ENCODE data around the gene AHRR.

AHRR gene

DNA sequence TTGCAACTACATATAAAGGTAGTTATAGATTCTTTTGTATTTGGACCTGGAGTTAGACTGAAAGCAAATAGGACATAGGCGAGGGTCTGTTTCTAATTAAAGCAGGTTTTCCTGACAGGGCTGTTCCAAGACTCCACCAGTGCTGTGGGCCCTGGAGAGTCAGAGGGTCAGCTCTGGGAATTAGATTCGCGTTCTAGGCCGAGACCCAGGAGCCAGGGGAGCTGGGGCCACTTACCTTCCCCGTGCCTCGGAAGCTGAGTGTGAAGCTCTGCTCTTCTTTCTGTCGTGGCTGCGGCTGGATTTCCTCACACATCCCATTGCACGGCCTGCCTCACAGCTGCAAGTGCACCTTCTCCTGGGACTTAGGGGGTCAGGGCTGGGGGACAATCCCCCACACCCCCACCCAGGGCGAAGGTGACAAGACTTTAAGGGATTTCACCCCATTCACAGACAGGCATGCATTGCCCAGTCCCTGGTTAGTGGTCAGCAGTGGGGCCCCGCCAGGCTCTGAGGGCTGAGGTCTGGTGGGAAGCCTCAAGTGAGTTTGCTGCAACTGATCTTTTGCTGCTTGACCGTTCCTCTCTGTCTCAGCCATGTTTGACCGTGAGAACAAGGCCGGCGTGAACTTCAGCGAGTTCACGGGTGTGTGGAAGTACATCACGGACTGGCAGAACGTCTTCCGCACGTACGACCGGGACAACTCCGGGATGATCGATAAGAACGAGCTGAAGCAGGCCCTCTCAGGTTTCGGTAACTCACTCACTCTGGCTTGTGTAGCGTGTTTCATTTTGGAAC is 15.3 kb upstream of the AHRR start:
- TF ChIP-seq TAF1 (IDR thresholded peaks at IDR 0.05; ENCODE audit: low read depth) (no peak), CEBPB (IDR thresholded peaks at IDR 0.05) (no peak), RAD21 (IDR thresholded peaks at IDR 0.05; ENCODE audit: low read depth) (no peak), CREB1 (IDR thresholded peaks at IDR 0.05; ENCODE audit: low read depth) (no peak), ZBTB7A (IDR thresholded peaks at IDR 0.05; ENCODE audit: low read depth) (no peak), NFIC (IDR thresholded peaks at IDR 0.05) (no peak), FOXM1 (IDR thresholded peaks at IDR 0.05; ENCODE audit: borderline replicate concordance, low read depth) (no peak), TEAD4 (IDR thresholded peaks at IDR 0.05) (no peak), YY1 (IDR thresholded peaks at IDR 0.05; ENCODE audit: low read depth) (no peak), EP300 (IDR thresholded peaks at IDR 0.05; ENCODE audit: borderline replicate concordance) (no peak), TCF12 (IDR thresholded peaks at IDR 0.05; ENCODE audit: low read depth) (no peak), EGR1 (IDR thresholded peaks at IDR 0.05) (no peak)
- TF ChIP-seq, protein P1, sequence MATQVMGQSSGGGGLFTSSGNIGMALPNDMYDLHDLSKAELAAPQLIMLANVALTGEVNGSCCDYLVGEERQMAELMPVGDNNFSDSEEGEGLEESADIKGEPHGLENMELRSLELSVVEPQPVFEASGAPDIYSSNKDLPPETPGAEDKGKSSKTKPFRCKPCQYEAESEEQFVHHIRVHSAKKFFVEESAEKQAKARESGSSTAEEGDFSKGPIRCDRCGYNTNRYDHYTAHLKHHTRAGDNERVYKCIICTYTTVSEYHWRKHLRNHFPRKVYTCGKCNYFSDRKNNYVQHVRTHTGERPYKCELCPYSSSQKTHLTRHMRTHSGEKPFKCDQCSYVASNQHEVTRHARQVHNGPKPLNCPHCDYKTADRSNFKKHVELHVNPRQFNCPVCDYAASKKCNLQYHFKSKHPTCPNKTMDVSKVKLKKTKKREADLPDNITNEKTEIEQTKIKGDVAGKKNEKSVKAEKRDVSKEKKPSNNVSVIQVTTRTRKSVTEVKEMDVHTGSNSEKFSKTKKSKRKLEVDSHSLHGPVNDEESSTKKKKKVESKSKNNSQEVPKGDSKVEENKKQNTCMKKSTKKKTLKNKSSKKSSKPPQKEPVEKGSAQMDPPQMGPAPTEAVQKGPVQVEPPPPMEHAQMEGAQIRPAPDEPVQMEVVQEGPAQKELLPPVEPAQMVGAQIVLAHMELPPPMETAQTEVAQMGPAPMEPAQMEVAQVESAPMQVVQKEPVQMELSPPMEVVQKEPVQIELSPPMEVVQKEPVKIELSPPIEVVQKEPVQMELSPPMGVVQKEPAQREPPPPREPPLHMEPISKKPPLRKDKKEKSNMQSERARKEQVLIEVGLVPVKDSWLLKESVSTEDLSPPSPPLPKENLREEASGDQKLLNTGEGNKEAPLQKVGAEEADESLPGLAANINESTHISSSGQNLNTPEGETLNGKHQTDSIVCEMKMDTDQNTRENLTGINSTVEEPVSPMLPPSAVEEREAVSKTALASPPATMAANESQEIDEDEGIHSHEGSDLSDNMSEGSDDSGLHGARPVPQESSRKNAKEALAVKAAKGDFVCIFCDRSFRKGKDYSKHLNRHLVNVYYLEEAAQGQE (IDR thresholded peaks at IDR 0.05; ENCODE audit: low read depth) = no peak
- TF ChIP-seq, protein P2, sequence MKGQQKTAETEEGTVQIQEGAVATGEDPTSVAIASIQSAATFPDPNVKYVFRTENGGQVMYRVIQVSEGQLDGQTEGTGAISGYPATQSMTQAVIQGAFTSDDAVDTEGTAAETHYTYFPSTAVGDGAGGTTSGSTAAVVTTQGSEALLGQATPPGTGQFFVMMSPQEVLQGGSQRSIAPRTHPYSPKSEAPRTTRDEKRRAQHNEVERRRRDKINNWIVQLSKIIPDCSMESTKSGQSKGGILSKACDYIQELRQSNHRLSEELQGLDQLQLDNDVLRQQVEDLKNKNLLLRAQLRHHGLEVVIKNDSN (IDR thresholded peaks at IDR 0.05) = no peak
- TF ChIP-seq, protein P3, sequence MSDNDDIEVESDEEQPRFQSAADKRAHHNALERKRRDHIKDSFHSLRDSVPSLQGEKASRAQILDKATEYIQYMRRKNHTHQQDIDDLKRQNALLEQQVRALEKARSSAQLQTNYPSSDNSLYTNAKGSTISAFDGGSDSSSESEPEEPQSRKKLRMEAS (IDR thresholded peaks at IDR 0.05) = no peak

DNA sequence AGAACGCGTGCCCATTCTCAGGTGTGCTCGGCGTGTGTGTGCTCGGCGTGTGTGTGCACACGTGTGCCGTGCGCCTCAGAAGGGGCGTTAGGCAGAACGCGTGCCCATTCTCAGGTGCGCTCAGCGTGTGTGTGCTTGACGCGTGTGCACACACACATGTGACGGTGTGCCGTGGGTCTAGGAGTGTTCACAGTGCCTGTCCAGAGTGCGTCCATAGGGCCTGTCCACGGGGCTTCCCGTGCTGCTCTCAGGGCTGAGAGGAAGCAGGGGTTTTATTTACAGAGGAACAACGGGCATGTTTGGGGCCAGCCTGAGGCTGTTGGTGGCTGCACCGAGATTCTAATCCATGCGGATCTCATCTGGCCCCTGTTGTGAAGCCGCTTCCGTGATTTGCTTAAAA is 14.2 kb upstream of the AHRR start:
- no peak for TF ChIP-seq TEAD4 (IDR thresholded peaks at IDR 0.05)
- TF ChIP-seq TCF12 (IDR thresholded peaks at IDR 0.05; ENCODE audit: low read depth) = no peak
- TF ChIP-seq FOXM1 (IDR thresholded peaks at IDR 0.05; ENCODE audit: borderline replicate concordance, low read depth) = no peak
- no peak for TF ChIP-seq YY1 (IDR thresholded peaks at IDR 0.05; ENCODE audit: low read depth)
- no peak for TF ChIP-seq EGR1 (IDR thresholded peaks at IDR 0.05)
- no peak for TF ChIP-seq EP300 (IDR thresholded peaks at IDR 0.05; ENCODE audit: borderline replicate concordance)
- TF ChIP-seq, protein P3 (IDR thresholded peaks at IDR 0.05) = no peak
- TF ChIP-seq RAD21 (IDR thresholded peaks at IDR 0.05; ENCODE audit: low read depth) = no peak
- TF ChIP-seq, protein P2 (IDR thresholded peaks at IDR 0.05) = no peak
- TF ChIP-seq CREB1 (IDR thresholded peaks at IDR 0.05; ENCODE audit: low read depth) = no peak
- no peak for TF ChIP-seq ZBTB7A (IDR thresholded peaks at IDR 0.05; ENCODE audit: low read depth)
- TF ChIP-seq, protein P1 (IDR thresholded peaks at IDR 0.05; ENCODE audit: low read depth) = no peak
- TF ChIP-seq CEBPB (IDR thresholded peaks at IDR 0.05) = no peak

DNA sequence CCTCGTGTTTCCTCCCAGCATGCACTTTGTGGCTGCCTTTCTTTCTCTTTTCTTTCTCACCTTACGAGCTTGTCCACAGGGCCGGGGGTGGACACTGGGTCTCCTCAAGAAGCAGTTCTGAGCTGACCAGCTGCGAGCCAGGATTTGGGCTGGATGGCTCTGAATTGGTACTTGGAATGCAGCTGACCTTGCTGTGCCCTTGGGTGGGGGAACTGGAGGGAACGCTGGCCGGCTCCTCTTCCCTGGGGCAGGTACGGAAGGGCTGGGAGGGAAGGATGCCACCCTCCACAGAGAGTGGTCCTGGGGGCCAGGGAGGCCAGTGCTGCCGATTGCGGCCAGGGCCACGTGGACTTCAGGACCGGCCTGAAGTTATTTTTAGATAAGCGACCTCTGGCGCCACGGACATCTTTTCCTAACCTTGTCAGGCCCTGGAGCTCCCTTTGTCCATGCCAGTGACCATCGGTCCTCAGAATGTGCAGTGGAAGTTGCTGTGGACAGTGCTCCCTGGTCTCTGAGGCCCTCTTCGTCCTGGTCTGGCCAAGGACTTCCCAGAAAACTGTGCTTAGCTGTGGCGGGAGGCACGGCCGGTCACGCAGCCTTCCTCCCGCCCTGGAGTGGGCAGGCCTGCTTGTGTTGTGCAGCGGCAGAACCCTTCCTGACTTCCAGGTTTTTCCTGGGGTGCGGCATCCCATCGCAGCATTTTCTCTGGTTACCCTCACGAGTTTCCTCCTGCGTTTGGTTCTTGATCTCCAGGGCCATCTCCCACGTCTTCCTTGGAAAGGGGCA is 13.5 kb upstream of the AHRR start:
- TF ChIP-seq CREB1 (IDR thresholded peaks at IDR 0.05; ENCODE audit: low read depth) (no peak), FOXM1 (IDR thresholded peaks at IDR 0.05; ENCODE audit: borderline replicate concordance, low read depth) (no peak), EP300 (IDR thresholded peaks at IDR 0.05; ENCODE audit: borderline replicate concordance) (no peak), TAF1 (IDR thresholded peaks at IDR 0.05; ENCODE audit: low read depth) (no peak), RAD21 (IDR thresholded peaks at IDR 0.05; ENCODE audit: low read depth) (no peak), EGR1 (IDR thresholded peaks at IDR 0.05) (no peak)
- TF ChIP-seq, protein P1 (IDR thresholded peaks at IDR 0.05; ENCODE audit: low read depth) = no peak
- TF ChIP-seq, protein P3 (IDR thresholded peaks at IDR 0.05) = no peak
- TF ChIP-seq, protein P2 (IDR thresholded peaks at IDR 0.05) = no peak
